ENCODE results near the gene ACSL5.
"Not testable (repeated sequence)": the region's sequence is repeated elsewhere in the genome, so short reads cannot be mapped to it uniquely, and the experiment has no call there.

The ACSL5 gene

DNA sequence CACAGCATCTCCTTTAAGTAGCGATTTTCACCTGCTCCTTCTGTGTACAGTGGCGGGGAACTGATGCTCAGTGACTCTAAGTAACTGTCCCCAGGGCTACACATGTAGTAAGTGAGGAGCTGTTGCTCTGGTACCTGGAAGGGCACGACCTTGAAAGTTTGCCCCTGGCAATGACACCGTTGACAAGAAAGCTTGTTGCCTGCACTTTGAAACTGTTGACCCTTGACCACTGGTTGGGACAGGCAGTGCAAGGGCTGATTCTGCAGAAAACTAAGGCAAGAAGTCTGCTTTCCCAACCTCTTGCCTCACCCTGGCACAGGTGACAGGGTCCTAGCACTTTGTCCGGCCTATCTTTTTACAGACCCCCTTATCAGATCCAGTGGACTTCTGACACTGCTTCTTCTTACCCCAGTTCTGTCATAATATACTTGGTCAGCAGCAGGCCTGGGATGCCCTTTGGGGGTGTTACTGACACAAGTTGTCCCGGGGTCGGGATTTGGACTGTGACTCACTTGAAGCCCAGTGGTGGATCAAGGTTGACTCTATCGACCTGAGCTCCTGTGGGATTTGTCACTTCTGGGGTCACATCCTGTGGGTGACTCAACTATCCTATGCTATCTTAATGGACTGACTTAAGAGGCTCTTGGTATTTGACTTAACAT, 5.8 kb downstream of the ACSL5 start:
- H3K9me3 Mint-ChIP-seq: no peaks in the 10 kb centered on the region
- ATAC-seq (no peak), DNase-seq (ENCODE audit: low spot score in 2 of 2) (peak in 1 of 2 donors; percentile 43)
- peaks cover 89% of the 10 kb centered on the region for H3K4me1 Mint-ChIP-seq
- no peak overlapping the region for H3K4me3 Mint-ChIP-seq
- H3K27ac Mint-ChIP-seq: peak overlapping the region; percentile 91
- H3K36me3 Mint-ChIP-seq: peaks cover 40% of the 10 kb centered on the region

DNA sequence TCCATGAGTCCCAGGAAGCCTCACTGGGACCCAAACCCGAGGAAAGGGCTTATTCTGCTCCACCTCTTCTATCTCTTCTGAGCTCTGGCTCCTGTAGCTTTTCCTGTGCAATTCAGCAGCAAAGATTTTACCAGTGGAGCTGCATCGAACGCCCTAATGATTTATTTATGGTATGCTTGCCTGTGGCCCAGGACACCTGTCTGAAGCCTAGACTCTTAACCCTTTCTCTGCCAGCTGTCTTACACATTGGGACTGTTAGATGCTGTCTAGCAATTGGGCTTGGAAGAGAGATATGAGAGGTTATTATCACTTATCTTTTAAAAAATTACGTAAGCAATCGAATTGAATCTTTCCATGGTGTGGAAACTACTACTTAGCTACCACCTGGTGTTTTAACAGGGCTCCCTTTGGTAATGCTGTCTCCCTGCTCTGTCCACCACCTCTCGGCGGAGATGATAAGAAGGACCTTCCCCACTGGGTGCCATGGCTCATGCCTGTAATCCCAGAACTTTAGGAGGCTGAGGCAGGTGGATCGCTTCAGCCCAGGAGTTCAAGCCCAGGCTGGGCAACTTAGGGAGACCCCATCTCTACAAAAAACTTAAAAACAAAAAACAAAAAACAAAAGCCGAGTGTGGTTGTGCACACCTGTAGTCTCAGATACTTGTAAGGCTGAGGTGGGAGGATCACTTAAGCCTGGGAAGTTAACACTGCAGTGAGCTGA, 8.8 kb downstream of the ACSL5 start:
- peaks cover 90% of the 10 kb centered on the region for H3K4me1 Mint-ChIP-seq
- H3K4me3 Mint-ChIP-seq: no peak overlapping the region
- H3K36me3 Mint-ChIP-seq: peaks cover 36% of the 10 kb centered on the region

DNA sequence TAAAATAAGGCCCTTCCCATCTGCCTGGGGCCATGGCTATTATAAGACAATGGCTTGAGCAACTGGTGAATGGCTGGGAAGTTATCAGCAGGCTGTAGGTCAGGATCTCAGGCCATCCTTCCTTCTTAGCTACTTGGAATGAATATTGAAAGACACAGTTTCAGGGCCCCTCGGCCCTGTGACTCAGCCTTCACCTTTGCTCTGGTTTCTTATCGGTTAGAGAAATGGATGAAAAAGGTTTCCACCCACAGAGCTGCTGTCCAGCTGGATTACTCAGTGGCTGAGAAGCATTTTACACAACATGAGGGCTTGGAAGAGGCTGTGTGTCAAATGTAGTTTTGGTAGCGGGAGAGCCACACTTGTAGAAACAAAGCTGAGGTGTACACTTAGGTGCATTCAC, 9.4 kb downstream of the ACSL5 start:
- ATAC-seq: peak; percentile 89
- no peaks in the 10 kb centered on the region for H3K9me3 Mint-ChIP-seq
- peaks cover 36% of the 10 kb centered on the region for H3K36me3 Mint-ChIP-seq
- H3K4me3 Mint-ChIP-seq: peak overlapping the region; percentile 13
- peak overlapping the region; percentile 81 for H3K27ac Mint-ChIP-seq
- no peak for DNase-seq (ENCODE audit: low spot score in 2 of 2)
- H3K4me1 Mint-ChIP-seq: peaks cover 90% of the 10 kb centered on the region

More for the DNA sequence above, 8.8 kb downstream of the ACSL5 start:
- Mint-ChIP-seq H3K9me3 (no peaks in the 10 kb centered on the region), H3K27ac (peak overlapping the region; percentile 14)
- ATAC-seq: no peak
- DNase-seq (ENCODE audit: low spot score in 2 of 2): no peak

DNA sequence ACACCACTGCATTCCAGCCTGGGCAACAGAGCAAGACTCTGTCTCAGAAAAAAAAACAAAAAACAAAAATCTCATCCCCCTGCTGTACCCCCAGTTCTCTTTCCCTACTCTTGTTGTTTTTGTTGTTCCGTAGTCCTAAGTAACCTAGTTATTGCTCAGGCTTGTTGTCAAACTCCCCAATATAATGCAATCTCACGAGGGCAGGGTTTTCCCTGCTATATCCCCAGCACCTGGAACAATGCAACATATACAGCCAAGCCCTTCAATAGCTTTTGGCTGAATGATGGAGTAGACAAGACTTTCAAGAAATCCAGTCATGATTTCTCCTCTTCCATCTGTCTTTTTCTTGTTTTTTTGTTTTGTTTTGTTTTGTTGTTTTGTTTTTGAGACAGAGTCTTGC, 10.2 kb downstream of the ACSL5 start:
- H3K4me3 Mint-ChIP-seq: peak overlapping the region; percentile 13
- H3K4me1 Mint-ChIP-seq: peaks cover 90% of the 10 kb centered on the region
- peaks cover 33% of the 10 kb centered on the region for H3K36me3 Mint-ChIP-seq
- DNase-seq (ENCODE audit: low spot score in 2 of 2) (no peak), ATAC-seq (no peak)
- peak overlapping the region; percentile 81 for H3K27ac Mint-ChIP-seq
- H3K9me3 Mint-ChIP-seq: no peaks in the 10 kb centered on the region

DNA sequence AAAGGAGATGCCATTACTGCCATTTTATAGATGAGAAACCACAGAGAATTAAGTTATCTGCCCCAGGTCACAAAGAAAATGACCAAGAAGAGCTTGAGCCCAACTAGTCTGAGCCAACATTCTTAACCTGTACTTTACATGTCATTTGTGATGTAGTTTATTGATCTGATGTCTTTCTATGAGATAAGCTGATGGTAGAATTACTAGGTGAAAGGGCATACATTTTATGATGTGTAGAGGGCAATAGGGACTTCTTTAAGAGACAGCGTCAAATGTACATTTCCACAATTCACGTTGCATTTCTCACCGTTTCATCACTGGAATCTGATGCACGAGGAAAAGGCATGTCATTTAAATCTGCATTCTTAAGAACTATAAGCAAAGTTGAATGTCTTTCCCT, 11.3 kb downstream of the ACSL5 start:
- H3K27ac Mint-ChIP-seq: peak overlapping the region; percentile 81
- peaks cover 91% of the 10 kb centered on the region for H3K4me1 Mint-ChIP-seq
- ATAC-seq (no peak), DNase-seq (ENCODE audit: low spot score in 2 of 2) (no peak)
- no peak overlapping the region for H3K4me3 Mint-ChIP-seq
- H3K9me3 Mint-ChIP-seq: no peaks in the 10 kb centered on the region
- peaks cover 41% of the 10 kb centered on the region for H3K36me3 Mint-ChIP-seq

DNA sequence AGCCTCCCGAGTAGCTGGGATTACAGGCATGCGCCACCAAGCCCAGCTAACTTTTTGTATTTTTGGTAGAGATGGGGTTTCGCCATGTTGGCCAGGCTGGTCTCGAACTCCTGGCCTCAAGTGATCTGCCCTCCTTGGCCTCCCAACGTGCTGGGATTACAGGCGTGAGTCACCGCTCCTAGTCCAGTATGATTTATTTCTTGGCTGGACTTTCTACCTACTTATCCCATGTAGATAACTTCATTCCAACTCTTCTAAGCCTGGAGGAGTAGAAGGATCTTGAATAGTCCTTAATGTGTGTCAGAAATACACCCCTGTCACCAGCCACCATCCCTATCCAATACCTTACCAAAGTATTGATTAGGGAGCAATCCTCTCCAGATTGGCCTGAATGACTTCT, 14.1 kb downstream of the ACSL5 start:
- peak overlapping the region; percentile 53 for H3K4me3 Mint-ChIP-seq
- H3K36me3 Mint-ChIP-seq: peaks cover 34% of the 10 kb centered on the region
- DNase-seq (ENCODE audit: low spot score in 2 of 2); H3K9me3 Mint-ChIP-seq; ATAC-seq: not testable (repeated sequence)
- H3K27ac Mint-ChIP-seq: peak overlapping the region; percentile 57
- peaks cover 79% of the 10 kb centered on the region for H3K4me1 Mint-ChIP-seq

DNA sequence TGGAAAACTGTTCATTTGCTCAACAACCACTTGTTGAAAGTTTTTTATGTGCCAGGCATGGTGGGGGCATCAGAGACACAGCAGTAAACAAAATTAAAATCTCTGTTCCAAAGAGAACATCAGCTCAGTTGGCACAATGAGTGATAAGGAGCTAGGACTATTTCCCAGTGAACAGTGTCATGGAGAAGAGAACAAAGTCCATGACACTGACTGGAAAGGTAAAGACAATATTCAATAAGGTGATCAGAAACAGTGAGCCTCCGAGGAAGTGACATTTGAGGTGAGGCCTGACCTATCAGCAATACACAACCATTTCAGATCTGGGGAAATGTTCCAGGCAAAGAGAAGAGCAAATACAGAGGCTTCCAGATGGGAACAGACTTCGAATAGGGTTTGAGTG, 14.6 kb downstream of the ACSL5 start:
- H3K36me3 Mint-ChIP-seq: peaks cover 32% of the 10 kb centered on the region
- no peak for ATAC-seq

DNA sequence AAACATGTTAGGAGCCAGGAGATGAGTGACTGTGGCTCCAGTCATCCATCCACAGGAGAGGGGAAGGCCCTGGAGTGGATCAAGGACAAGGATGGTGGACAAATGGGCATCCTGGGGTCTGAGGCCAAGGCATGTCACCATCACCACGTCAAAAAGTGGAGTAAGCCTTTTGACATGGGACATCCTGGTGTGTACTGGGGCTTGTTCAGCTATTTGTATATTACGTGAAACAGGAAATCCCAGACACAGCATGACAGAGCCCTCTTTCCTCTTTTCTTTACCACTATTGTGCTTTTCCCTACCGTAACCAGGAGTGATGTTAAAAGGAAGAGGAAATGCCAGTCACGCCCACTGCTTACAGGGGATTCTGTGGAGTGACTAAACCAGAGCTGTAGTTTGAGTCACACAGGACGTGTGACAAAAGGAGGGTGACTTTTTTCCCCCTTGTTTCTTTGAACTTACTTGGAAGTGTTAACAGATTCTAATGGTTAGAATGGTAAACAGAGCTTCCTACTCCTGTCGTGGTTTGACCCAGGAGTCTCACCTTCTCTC, 15.4 kb downstream of the ACSL5 start:
- H3K9me3 Mint-ChIP-seq: no peaks in the 10 kb centered on the region
- H3K4me3 Mint-ChIP-seq: peak overlapping the region; percentile 53
- H3K4me1 Mint-ChIP-seq: peaks cover 72% of the 10 kb centered on the region
- ATAC-seq (peak; percentile 97), DNase-seq (ENCODE audit: low spot score in 2 of 2) (peak; percentile 21 to 76)
- H3K27ac Mint-ChIP-seq: peak overlapping the region; percentile 57
- peaks cover 29% of the 10 kb centered on the region for H3K36me3 Mint-ChIP-seq

More for the DNA sequence above, 14.6 kb downstream of the ACSL5 start:
- Mint-ChIP-seq H3K27ac (peak overlapping the region; percentile 57), H3K9me3 (no peaks in the 10 kb centered on the region), H3K4me3 (peak overlapping the region; percentile 53), H3K4me1 (peaks cover 74% of the 10 kb centered on the region)
- no peak for DNase-seq (ENCODE audit: low spot score in 2 of 2)

DNA sequence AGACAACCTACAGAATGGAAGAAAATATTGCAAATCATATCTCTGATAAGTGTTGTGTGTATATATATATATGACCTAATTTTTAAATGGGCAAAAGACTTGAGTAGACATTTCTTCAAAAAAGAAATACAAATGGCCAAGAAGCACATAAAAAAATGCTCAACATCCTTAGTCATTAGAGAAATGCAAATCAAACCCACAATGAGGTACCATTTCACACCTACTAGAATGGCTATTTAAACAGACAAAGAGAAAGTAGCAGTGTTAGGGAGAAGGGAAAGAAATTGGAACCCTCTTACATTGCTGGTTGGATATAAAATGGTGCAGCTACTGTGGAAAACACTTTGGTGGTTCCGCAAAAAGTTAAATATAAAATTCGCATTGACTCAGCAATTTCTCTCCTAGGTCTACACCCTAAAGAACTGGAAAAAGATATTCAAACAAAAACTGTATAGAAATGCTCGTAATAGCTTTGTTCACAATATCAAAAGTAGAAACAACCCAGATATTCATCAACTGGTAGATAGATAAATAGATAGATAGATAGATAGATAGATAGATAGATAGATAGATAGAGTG, 16.3 kb downstream of the ACSL5 start:
- H3K36me3 Mint-ChIP-seq: peaks cover 29% of the 10 kb centered on the region
- H3K9me3 Mint-ChIP-seq: no peaks in the 10 kb centered on the region
- ATAC-seq (no peak), DNase-seq (ENCODE audit: low spot score in 2 of 2) (no peak)
- peak overlapping the region; percentile 57 for H3K27ac Mint-ChIP-seq
- H3K4me3 Mint-ChIP-seq: peak overlapping the region; percentile 53
- peaks cover 64% of the 10 kb centered on the region for H3K4me1 Mint-ChIP-seq

DNA sequence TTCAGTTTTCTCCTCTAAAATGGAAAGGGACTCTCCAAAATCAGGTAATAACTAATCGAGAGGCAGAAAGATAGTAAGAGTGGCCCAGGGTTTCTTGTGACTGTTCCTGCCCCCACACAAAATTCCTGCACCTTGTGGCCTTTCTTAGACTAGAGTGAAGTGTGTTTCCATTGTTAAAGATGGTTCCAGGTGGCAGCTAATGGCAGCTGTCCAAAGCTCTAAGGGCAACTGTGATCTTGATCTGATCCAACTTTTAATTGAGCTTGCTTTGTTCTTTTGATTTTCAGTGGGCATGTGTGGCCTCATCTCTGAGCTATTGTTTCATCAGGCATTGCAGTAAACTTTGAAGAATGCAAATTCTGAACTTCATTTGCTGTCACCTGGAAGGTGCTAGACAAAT, 19.4 kb downstream of the ACSL5 start:
- DNase-seq (ENCODE audit: low spot score in 2 of 2) (no peak), ATAC-seq (no peak)
- Mint-ChIP-seq H3K27ac (peak overlapping the region; percentile 21), H3K9me3 (no peaks in the 10 kb centered on the region), H3K4me1 (peaks cover 35% of the 10 kb centered on the region), H3K36me3 (peaks cover 18% of the 10 kb centered on the region), H3K4me3 (no peak overlapping the region)

DNA sequence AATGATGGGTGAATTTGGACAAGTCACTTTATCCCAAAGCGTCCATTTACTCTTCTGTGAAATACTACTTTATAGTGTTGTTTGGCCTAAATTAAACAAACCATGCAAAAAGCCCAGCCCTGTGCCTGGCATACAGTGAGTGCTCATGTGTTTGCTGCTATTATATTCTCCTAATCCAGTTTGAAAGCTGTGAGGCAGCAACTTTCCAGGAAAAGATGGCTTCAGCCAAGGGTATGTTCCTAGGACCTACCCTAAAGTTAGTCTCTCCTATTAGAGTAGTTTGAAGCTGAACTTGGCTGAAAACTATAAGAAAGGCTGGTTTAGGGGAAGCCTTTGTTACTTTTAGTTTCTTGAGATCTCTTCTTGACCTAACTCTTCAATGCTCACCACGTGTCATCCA, 19.9 kb downstream of the ACSL5 start:
- peaks cover 15% of the 10 kb centered on the region for H3K36me3 Mint-ChIP-seq

DNA sequence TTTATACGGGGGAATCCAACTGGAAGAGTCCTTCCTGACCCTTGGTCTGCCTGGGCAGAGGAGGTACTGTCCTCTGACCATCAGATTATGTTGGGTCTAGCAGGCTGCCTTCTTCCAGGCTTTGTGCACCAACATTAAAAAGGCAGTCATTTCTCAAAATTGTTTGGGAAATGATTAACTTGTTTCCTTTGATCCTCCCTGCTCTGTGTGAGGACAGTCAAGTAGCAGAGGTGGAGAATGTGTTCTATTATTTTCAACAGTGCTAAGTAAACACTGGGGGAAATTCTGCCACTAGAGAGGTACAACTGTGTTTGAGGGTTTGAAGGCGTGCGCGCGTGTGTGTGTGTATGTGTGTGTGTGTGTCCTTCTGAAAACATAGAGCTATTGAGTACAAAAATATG, 20.6 kb downstream of the ACSL5 start:
- Mint-ChIP-seq H3K4me3 (no peak overlapping the region), H3K27ac (no peak overlapping the region), H3K4me1 (peaks cover 24% of the 10 kb centered on the region), H3K9me3 (no peaks in the 10 kb centered on the region), H3K36me3 (peaks cover 9% of the 10 kb centered on the region)
- DNase-seq (ENCODE audit: low spot score in 2 of 2): no peak
- no peak for ATAC-seq

More for the DNA sequence above, 19.9 kb downstream of the ACSL5 start:
- ATAC-seq: no peak
- peaks cover 30% of the 10 kb centered on the region for H3K4me1 Mint-ChIP-seq
- H3K4me3 Mint-ChIP-seq: no peak overlapping the region
- H3K9me3 Mint-ChIP-seq: no peaks in the 10 kb centered on the region
- no peak for DNase-seq (ENCODE audit: low spot score in 2 of 2)
- peak overlapping the region; percentile 21 for H3K27ac Mint-ChIP-seq

DNA sequence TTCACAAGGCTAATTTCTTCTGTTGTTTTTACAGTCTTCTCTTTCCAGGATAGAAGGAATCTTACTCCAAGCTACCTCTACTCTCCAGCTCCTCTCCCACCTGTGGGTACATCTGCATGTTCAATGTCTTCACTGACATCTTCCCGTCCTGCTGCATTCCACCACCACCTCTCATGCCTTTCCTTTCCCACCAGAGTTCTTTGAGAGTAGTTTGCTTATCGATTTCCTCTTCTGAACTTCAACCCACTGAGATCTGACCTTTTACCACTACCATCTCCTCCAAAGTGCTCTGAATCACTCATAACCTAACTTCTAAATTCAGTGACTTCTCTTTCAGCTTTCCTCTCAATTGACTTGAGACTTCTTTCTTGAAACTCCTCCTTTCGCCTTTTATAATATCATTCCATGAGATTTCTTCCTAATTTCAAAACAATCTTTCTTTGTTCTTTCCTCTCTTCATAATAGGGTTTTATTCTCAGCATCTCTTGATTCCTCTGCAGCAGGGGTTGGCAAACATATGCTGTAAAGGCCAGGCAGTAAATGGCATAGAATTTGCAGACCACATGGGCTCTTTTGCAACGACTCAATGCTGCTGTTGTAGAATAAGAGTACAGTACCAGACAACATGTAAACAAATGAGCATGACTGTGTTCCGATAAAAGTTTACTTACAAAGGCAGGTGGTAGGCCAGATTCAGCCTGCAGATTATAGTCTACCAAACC, 22.1 kb downstream of the ACSL5 start:
- H3K4me1 Mint-ChIP-seq: peaks cover 12% of the 10 kb centered on the region
- H3K36me3 Mint-ChIP-seq: no peaks in the 10 kb centered on the region
- DNase-seq (ENCODE audit: low spot score in 2 of 2) (no peak), ATAC-seq (no peak)
- no peak overlapping the region for H3K4me3 Mint-ChIP-seq
- no peak overlapping the region for H3K27ac Mint-ChIP-seq
- no peaks in the 10 kb centered on the region for H3K9me3 Mint-ChIP-seq

DNA sequence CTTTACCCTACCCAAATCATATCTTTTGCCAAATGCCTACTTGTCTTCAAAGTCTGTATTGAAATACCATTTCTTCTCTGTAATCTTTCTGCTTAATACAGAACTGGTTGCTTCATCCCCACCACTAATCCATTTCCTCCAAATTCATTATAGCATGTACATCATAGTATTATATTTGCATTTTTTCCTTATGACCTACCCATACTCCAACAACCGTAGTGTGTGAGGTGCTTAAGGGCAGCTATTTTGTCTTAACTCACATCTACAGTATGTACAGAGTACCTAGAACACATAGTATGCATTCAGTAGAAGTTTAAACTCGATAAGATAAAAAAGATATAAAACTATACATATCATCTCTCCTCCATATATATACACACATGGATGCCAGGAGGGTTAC, 23.7 kb downstream of the ACSL5 start:
- DNase-seq (ENCODE audit: low spot score in 2 of 2) (no peak), ATAC-seq (no peak)
- Mint-ChIP-seq H3K9me3 (no peaks in the 10 kb centered on the region), H3K4me1 (peaks cover 14% of the 10 kb centered on the region), H3K36me3 (no peaks in the 10 kb centered on the region), H3K4me3 (no peak overlapping the region), H3K27ac (no peak overlapping the region)

DNA sequence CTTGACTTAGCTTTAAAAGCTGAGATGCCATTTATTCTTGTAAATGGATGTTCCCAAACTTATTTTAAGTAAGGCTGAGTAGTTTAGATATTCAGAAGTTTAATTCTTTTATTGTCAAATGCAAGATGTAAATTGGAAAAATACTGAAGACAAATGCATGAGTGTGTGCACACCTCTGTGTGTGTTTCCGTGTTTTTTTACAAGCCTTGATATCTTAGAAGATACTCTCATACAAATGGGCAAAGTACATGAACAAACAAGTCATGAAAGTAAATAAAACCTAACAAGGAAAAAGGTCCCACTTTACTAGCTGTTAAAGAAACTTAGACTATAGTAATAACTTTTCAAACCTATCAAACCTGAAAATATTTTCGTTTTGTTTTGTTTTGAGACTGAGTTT, 29.0 kb downstream of the ACSL5 start:
- Mint-ChIP-seq H3K27ac (no peak overlapping the region), H3K9me3 (no peaks in the 10 kb centered on the region), H3K4me3 (no peak overlapping the region), H3K4me1 (peaks cover 7% of the 10 kb centered on the region), H3K36me3 (peaks cover 49% of the 10 kb centered on the region)
- ATAC-seq (no peak), DNase-seq (ENCODE audit: low spot score in 2 of 2) (no peak)

Data from stimulated activated effector memory CD8-positive, alpha-beta T cell treated with anti-CD3 and anti-CD28 coated beads, Interleukin-12 subunit alpha, Interleukin-12 subunit beta, amount 100 ng/mL, for 72 hours (primary cell).